OCI-LY7 (cell line): ENCODE results near the gene LPP. TPM values are rescaled to one million over a fixed set of nuclear protein-coding genes. Genes with fewer than 3 reads are reported as not detected.

ENCODE experiments used
- BruUV-seq: library from RNA; stranded (reverse); fragments of 400-500 nt; replicated peaks from 2 replicates; lab custom pipeline; 2021; lab: Mats Ljungman, UMichigan
- CTCF ChIA-PET: fragments of 300-600 bp; sonication (Branson Sonifier 250); formaldehyde crosslinking; loops from one replicate; lab custom pipeline; 2022; ENCODE audit warnings: antibody characterized with exemption; ENCODE audit not compliant: unreplicated experiment; lab: Charles Lee
- POLR2A ChIA-PET: fragments of 300-600 bp; sonication (Branson Sonifier 250); formaldehyde crosslinking; loops from one replicate; lab custom pipeline; 2022; ENCODE audit warnings: antibody characterized with exemption; lab: Charles Lee
- DNase-seq: peaks from one replicate; pipeline ENCODE4 v3.0.0-alpha.2; 2015; ENCODE audit warnings: low spot score
- H2AFZ ChIP-seq: fragments of 200-600 bp; sonication (generic), shearing (Covaris generic); 2 replicates; pipeline ENCODE4 v1.6.1; 2014; ENCODE audit warnings: mild to moderate bottlenecking, antibody characterized with exemption, low read length, moderate library complexity
- H3K27ac ChIP-seq: fragments of 200-600 bp; sonication (generic); 2 replicates; pipeline ENCODE4 v1.5.1; 2014; ENCODE audit warnings: mixed run types, low read depth, mild to moderate bottlenecking, moderate library complexity, low read length, inconsistent platforms; ENCODE audit not compliant: poor library complexity, severe bottlenecking
- H3K36me3 ChIP-seq: fragments of 200-600 bp; sonication (generic); 2 replicates; pipeline ENCODE4 v1.6.1; 2014; ENCODE audit warnings: mild to moderate bottlenecking, antibody characterized with exemption, low read length, moderate library complexity, mixed read lengths; ENCODE audit not compliant: insufficient read depth
- H3K4me1 ChIP-seq: fragments of 200-600 bp; sonication (generic); 2 replicates; pipeline ENCODE4 v1.5.1; 2014; ENCODE audit warnings: mild to moderate bottlenecking, low read length; ENCODE audit not compliant: insufficient read depth, poor library complexity, severe bottlenecking
- H3K4me2 ChIP-seq: fragments of 200-600 bp; sonication (generic); 2 replicates; pipeline ENCODE4 v1.6.1; 2014; ENCODE audit warnings: mild to moderate bottlenecking, low read length
- H3K4me3 ChIP-seq: fragments of 200-600 bp; sonication (generic); 2 replicates; pipeline ENCODE4 v1.5.1; 2014; ENCODE audit warnings: mild to moderate bottlenecking, low read depth, low read length; ENCODE audit not compliant: poor library complexity, severe bottlenecking
- H3K79me2 ChIP-seq: fragments of 200-600 bp; sonication (generic); 2 replicates; pipeline ENCODE4 v1.6.1; 2016; ENCODE audit warnings: low read depth, mild to moderate bottlenecking, low read length, moderate library complexity, mixed read lengths; ENCODE audit not compliant: insufficient read depth
- H3K9me2 ChIP-seq: fragments of 200-600 bp; sonication (generic); 2 replicates; pipeline ENCODE4 v1.6.1; 2016; ENCODE audit warnings: mild to moderate bottlenecking, low read length, mixed read lengths; ENCODE audit not compliant: insufficient read depth
- H3K9me3 ChIP-seq: fragments of 200-600 bp; sonication (generic); 2 replicates; pipeline ENCODE4 v1.6.1; 2014; ENCODE audit warnings: mild to moderate bottlenecking, mixed run types, low read length, mixed read lengths
- H4K20me1 ChIP-seq: fragments of 200-600 bp; sonication (generic); 2 replicates; pipeline ENCODE4 v1.6.1; 2014; ENCODE audit warnings: mild to moderate bottlenecking, antibody characterized with exemption, low read length, moderate library complexity, mixed read lengths; ENCODE audit not compliant: insufficient read depth
- CTCF ChIP-seq: fragments of 200-600 bp; sonication (generic); conservative IDR thresholded peaks from 2 replicates; pipeline ENCODE4 v1.5.1; 2014; ENCODE audit warnings: mild to moderate bottlenecking, antibody characterized with exemption, low read length, moderate library complexity, mixed read lengths
- EZH2phosphoT487 ChIP-seq: fragments of 200-600 bp; sonication (generic); IDR thresholded peaks from 2 replicates; pipeline ENCODE4 v1.6.1; 2018; ENCODE audit warnings: low read depth, borderline replicate concordance, mild to moderate bottlenecking, mixed run types, antibody characterized with exemption, low read length, moderate library complexity, mixed read lengths
- intact Hi-C: fragments of 100-400 bp; cut with micrococcal nuclease; formaldehyde crosslinking; loops from one replicate; pipeline ENCODE4 v1.10.0; 2022; ENCODE audit not compliant: unreplicated experiment
- total RNA-seq, 2 experiments: library from RNA; depleted of rRNA in 1 of 2; stranded (reverse); fragments of >200 nt in 1 of 2; shearing (Covaris generic) in 1 of 2; gene quantifications; 2 replicates each; pipeline ENCODE4 v1.2.3, GENCODE V29; 2014 to 2022

LPP gene
- total RNA-seq, 2 experiments from 2014 or later = 10.9 to 119 TPM

- intact Hi-C loops = no loop called here
- DNase-seq = no peak
- BruUV-seq = no TSS peak
- ChIA-PET CTCF (no interaction called here), POLR2A (interaction anchor here (0.5 to 1.6 kb wide), 7 partner anchors 9 to 677 kb away, joined by 3 to 5 read pairs (median 3); no protein-coding TSS in a partner anchor)
- H3K4me1 ChIP-seq = peaks cover 14% of the 10 kb centered on the region
- H3K9me3 ChIP-seq = no peaks in the 10 kb centered on the region
- no peaks in the 10 kb centered on the region for H3K9me2 ChIP-seq
- TF ChIP-seq CTCF = no peak
- no peak for TF ChIP-seq EZH2phosphoT487
- no peak overlapping the region for H3K4me3 ChIP-seq
- no peak overlapping the region for H2AFZ ChIP-seq
- H4K20me1 ChIP-seq = no peaks in the 10 kb centered on the region
- H3K27ac ChIP-seq = no peak overlapping the region
- H3K79me2 ChIP-seq = no peaks in the 10 kb centered on the region
- H3K36me3 ChIP-seq = no peaks in the 10 kb centered on the region
- H3K4me2 ChIP-seq = no peak overlapping the region
Observed at GRCh38 chr3:188649521-188649920, 495.6 kb downstream of the LPP start.

- no peak overlapping the region for H2AFZ ChIP-seq
- ChIA-PET CTCF (no interaction called here), POLR2A (interaction anchor here (0.6 kb wide), 1 partner anchor 262 kb away, joined by 3 read pairs; no protein-coding TSS in a partner anchor)
- intact Hi-C loops = no loop called here
- H3K9me2 ChIP-seq = no peaks in the 10 kb centered on the region
- no peak for DNase-seq
- no peaks in the 10 kb centered on the region for H3K4me1 ChIP-seq
- no peaks in the 10 kb centered on the region for H3K36me3 ChIP-seq
- no TSS peak for BruUV-seq
- no peaks in the 10 kb centered on the region for H4K20me1 ChIP-seq
- H3K79me2 ChIP-seq = no peaks in the 10 kb centered on the region
- H3K27ac ChIP-seq = no peak overlapping the region
- H3K4me3 ChIP-seq = no peak overlapping the region
- TF ChIP-seq EZH2phosphoT487 (no peak), CTCF (no peak)
- no peak overlapping the region for H3K4me2 ChIP-seq
- H3K9me3 ChIP-seq = no peaks in the 10 kb centered on the region
Observed at GRCh38 chr3:188656196-188656982, 502.4 kb downstream of the LPP start.

- H3K4me3 ChIP-seq = no peak overlapping the region
- BruUV-seq = no TSS peak
- no peaks in the 10 kb centered on the region for H3K36me3 ChIP-seq
- no peaks in the 10 kb centered on the region for H3K79me2 ChIP-seq
- ChIA-PET POLR2A (interaction anchor here (0.6 to 1.1 kb wide), 3 partner anchors 36 to 297 kb away, joined by 3 to 5 read pairs (median 5); no protein-coding TSS in a partner anchor), CTCF (no interaction called here)
- H4K20me1 ChIP-seq = no peaks in the 10 kb centered on the region
- intact Hi-C loops = no loop called here
- no peak overlapping the region for H3K4me2 ChIP-seq
- H3K27ac ChIP-seq = no peak overlapping the region
- H2AFZ ChIP-seq = no peak overlapping the region
- DNase-seq = no peak
- no peak for TF ChIP-seq EZH2phosphoT487
- TF ChIP-seq CTCF = no peak
- no peaks in the 10 kb centered on the region for H3K9me3 ChIP-seq
- no peaks in the 10 kb centered on the region for H3K4me1 ChIP-seq
- H3K9me2 ChIP-seq = no peaks in the 10 kb centered on the region
Observed at GRCh38 chr3:188658606-188659005, 504.6 kb downstream of the LPP start.
